ENCODE measurements around the gene FOXK2. TPM values are rescaled to one million over a fixed set of nuclear protein-coding genes. Genes with fewer than 3 reads are reported as not detected.

Gene FOXK2
- total RNA-seq, 1 donor from 2014 or later: 44.0 TPM

DNA sequence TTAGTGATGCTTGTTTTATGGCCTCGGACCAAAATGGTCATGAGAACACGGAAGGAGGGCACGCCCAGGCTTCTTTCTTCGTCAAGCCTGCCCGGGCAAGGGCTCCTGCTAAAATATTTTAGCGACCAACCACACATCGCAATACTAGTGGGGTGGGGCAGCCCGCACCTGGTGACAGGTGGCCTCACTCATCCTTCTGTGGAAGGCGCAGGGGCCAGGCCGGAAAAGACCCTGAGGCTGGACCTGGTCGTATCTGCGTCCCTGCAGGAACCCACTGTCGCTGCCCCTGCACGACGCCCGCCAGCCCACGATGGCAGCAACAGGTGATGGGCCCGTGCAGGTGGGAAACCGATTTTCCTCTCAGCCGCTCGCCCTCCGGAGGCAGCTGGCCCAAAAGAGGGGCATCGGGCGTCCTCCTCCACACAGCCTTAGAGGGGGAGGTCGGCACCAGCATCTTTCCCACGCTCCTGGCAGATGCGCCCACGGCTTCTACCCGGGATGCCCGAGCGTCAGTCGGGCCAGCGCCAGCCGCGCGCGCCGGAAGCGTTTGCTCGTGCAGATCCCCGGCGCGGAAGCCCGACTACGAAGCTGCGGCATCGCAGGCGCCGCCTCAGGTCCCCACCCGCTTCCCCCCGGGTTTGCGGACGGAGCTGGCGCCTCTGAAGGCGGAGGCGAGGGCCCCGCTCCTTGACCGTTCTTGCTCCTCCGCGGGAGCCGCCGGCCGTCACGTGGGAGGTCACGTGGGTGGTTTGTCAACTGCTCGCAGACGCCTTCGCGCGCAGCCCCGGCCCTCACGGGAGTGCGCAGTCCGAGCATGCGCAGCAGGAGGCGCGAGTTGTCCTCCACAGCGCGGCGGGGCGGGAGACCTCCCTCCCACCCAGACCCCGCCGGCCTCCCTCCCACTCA, 22.8 kb upstream of the FOXK2 start:
- Histone ChIP-seq H3K36me3 (ENCODE audit: control insufficient read depth, insufficient read depth, low read length) (no peaks in the 10 kb centered on the region), H3K4me3 (ENCODE audit: low read depth, low read length) (peak overlapping the region; percentile 41), H3K27me3 (ENCODE audit: control insufficient read depth, insufficient read depth, low read length) (no peaks in the 10 kb centered on the region)
- DNase-seq (ENCODE audit: low read depth) (peak; percentile 78), FAIRE-seq (no peak)
- TF ChIP-seq, protein P1, sequence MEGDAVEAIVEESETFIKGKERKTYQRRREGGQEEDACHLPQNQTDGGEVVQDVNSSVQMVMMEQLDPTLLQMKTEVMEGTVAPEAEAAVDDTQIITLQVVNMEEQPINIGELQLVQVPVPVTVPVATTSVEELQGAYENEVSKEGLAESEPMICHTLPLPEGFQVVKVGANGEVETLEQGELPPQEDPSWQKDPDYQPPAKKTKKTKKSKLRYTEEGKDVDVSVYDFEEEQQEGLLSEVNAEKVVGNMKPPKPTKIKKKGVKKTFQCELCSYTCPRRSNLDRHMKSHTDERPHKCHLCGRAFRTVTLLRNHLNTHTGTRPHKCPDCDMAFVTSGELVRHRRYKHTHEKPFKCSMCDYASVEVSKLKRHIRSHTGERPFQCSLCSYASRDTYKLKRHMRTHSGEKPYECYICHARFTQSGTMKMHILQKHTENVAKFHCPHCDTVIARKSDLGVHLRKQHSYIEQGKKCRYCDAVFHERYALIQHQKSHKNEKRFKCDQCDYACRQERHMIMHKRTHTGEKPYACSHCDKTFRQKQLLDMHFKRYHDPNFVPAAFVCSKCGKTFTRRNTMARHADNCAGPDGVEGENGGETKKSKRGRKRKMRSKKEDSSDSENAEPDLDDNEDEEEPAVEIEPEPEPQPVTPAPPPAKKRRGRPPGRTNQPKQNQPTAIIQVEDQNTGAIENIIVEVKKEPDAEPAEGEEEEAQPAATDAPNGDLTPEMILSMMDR (IDR thresholded peaks at IDR 0.05; ENCODE audit: insufficient read depth, low read length, severe bottlenecking): no peak

DNA sequence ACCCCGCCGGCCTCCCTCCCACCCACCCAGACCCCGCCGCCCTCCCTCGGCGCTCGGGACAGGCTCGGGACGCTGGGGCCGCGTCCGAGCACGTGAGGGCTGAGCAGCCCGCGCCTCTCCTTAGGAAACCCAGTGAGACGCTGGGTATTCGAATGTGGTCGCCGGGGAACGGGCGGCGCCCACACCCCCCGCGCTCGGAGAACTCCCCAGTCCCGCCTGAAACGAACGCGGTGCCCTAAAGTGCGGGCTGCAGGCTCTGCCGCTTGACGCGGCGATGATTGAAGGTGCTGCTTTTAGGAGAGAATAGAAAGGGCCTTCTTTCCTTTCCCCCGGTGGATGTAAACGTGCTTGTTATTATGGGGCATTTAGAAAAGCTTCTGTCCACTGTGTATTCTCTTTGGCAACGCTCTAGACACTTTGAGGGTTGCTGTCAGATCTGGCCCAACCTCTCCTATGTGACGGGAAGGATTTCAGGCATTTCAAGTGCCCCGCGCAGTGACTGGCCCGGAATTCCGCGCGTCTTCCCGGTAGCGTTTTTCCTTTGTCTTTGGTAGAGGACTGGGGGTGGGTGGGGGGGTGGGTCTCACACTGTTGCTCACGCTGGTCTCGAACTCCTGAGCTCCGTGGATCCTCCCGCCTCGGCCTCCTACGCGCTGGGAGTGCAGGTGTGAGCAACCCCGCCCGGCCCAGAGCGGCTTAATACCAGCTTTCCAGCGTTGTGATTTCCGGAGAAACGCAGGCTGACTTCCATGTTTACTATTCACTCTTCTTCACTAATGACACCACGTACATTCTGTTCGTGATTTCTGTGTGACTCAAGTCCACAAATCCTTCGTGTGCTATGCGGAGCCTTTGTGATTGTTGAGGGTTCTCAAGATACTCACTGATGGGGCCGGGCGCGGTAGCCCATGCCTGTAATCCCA, 21.8 kb upstream of the FOXK2 start:
- TF ChIP-seq, protein P1 (IDR thresholded peaks at IDR 0.05; ENCODE audit: insufficient read depth, low read length, severe bottlenecking): no peak
- H3K36me3 ChIP-seq (ENCODE audit: control insufficient read depth, insufficient read depth, low read length): no peaks in the 10 kb centered on the region

DNA sequence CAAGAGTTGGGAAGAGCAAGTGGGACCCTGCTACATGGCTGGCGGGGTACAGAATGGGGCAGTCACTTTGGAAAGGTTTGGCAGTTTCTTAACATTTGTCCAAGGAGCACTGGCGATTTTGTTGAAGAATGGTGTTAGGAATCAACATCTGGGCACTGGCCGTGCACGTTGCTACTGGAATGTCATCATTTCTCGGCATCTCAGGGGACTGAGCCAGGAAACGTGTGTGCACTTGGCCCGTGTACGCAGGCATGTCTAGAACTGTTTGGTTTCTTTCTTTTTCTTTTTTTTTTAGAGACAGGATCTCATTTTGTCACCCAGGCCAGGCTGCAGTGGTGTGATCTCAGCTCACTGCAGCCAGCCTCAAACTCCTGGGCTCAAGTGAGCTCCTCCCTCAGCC, 17.3 kb upstream of the FOXK2 start:
- DNase-seq (ENCODE audit: low read depth): peak; percentile 87
- H3K36me3 ChIP-seq (ENCODE audit: control insufficient read depth, insufficient read depth, low read length): no peaks in the 10 kb centered on the region
- no peak overlapping the region for H3K4me3 ChIP-seq (ENCODE audit: low read depth, low read length)
- FAIRE-seq: no peak
- TF ChIP-seq, protein P1 (IDR thresholded peaks at IDR 0.05; ENCODE audit: insufficient read depth, low read length, severe bottlenecking): no peak
- no peaks in the 10 kb centered on the region for H3K27me3 ChIP-seq (ENCODE audit: control insufficient read depth, insufficient read depth, low read length)

More for the DNA sequence above, 21.8 kb upstream of the FOXK2 start:
- no peak for FAIRE-seq
- no peaks in the 10 kb centered on the region for H3K27me3 ChIP-seq (ENCODE audit: control insufficient read depth, insufficient read depth, low read length)
- DNase-seq (ENCODE audit: low read depth): peak; percentile 39
- H3K4me3 ChIP-seq (ENCODE audit: low read depth, low read length): peak overlapping the region; percentile 41

DNA sequence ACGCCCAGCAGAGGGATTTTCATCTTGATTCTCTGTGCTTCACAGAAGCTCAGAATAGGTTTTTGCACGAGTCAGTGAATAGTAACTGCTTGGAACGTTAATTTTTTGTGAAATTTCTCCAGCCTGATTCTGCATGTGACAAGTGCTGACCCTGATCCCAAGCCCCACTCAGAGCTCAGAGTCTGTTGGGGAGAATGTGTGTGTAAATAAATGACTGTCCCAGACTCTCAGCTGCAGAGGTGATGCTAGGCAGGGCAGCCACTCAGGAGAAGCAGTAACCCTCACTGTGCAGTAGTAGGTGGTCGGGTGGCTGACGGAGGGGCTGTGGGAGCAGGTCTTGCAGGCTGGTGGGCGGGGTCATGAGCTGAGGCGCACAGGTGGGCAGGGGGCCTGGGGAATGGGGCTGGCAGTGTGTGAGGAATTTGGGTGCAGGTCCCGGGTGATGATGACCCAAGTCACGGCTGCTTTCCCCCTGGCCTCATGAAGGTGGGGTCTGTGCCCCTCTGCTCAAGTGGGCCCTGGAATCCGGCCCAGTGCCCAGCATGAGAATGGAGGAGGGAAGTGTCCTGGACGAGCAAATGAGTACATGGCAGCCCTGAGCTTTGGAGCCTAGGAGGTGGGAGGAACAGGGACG, 16.3 kb upstream of the FOXK2 start:
- H3K36me3 ChIP-seq (ENCODE audit: control insufficient read depth, insufficient read depth, low read length): no peaks in the 10 kb centered on the region
- no peak for FAIRE-seq
- TF ChIP-seq, protein P1 (IDR thresholded peaks at IDR 0.05; ENCODE audit: insufficient read depth, low read length, severe bottlenecking): no peak

DNA sequence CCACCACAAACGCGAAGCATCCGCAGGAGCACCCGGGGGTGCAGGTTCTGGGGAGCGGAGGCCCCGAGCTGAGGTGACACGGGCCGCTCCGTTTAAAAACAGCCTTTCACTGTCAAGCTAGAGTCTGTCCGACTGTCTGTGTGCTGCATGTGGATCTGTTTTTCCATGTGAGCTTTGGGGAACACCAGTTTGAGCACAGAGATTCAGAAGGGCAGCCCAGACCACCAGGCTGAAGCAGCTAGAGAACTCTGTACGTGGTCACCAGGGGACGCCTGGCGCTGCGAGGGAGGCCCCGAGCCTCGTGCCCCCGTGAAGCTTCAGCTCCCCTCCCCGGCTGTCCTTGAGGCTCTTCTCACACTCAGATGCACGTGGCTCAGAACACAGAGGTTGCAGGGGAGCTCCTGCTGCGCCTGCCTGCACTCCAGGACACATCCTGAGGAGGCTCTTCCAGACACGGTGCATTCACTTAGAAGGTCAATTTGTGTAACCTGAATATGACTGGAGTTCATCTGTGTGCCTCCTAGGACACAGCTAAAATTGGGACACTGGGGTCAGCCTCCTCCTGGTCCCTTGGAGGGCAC, 15.7 kb upstream of the FOXK2 start:
- no peak for DNase-seq (ENCODE audit: low read depth)
- FAIRE-seq: no peak
- H3K4me3 ChIP-seq (ENCODE audit: low read depth, low read length): no peak overlapping the region

More for the DNA sequence above, 16.3 kb upstream of the FOXK2 start:
- Histone ChIP-seq H3K4me3 (ENCODE audit: low read depth, low read length) (no peak overlapping the region), H3K27me3 (ENCODE audit: control insufficient read depth, insufficient read depth, low read length) (no peaks in the 10 kb centered on the region)
- no peak for DNase-seq (ENCODE audit: low read depth)

More for the DNA sequence above, 15.7 kb upstream of the FOXK2 start:
- TF ChIP-seq, protein P1 (IDR thresholded peaks at IDR 0.05; ENCODE audit: insufficient read depth, low read length, severe bottlenecking): no peak
- no peaks in the 10 kb centered on the region for H3K27me3 ChIP-seq (ENCODE audit: control insufficient read depth, insufficient read depth, low read length)
- H3K36me3 ChIP-seq (ENCODE audit: control insufficient read depth, insufficient read depth, low read length): no peaks in the 10 kb centered on the region

Measured in bronchial epithelial cell (primary cell).